GM12865 (cell line): ENCODE data around the gene MERTK.

Experiments used
- DNase-seq: peaks from one replicate; pipeline ENCODE4 v3.0.0; 2010; ENCODE audit warnings: low read depth
- H3K4me3 ChIP-seq: 2 replicates; pipeline ENCODE4 v1.5.1; 2011; ENCODE audit warnings: mild to moderate bottlenecking, low read depth, low read length, control low read depth
- CTCF ChIP-seq: IDR thresholded peaks from 2 replicates; pipeline ENCODE4 v1.5.1; 2011; ENCODE audit warnings: low read length, control low read depth, low read depth, inconsistent platforms; ENCODE audit not compliant: insufficient read depth; ENCODE audit errors: missing control alignments

Gene MERTK

GRCh38 chr2:112021781-112022231 lies 123.4 kb downstream of the MERTK start:
- no peak for DNase-seq
- H3K4me3 ChIP-seq, result no peak overlapping the region

GRCh38 chr2:112023707-112024106 lies 125.3 kb downstream of the MERTK start:
- TF ChIP-seq CTCF, result no peak
- DNase-seq, result no peak
- no peak overlapping the region for H3K4me3 ChIP-seq

More at GRCh38 chr2:112021781-112022231, 123.4 kb downstream of the MERTK start:
- no peak for TF ChIP-seq CTCF

- TF ChIP-seq CTCF, result no peak
- H3K4me3 ChIP-seq, result no peak overlapping the region
- DNase-seq, result no peak
These were observed 125.8 kb downstream of the MERTK start for GRCh38 chr2:112024231-112024630.

GRCh38 chr2:112024896-112025491 lies 126.6 kb downstream of the MERTK start:
- no peak overlapping the region for H3K4me3 ChIP-seq
- no peak for TF ChIP-seq CTCF
- DNase-seq, result no peak

- no peak for TF ChIP-seq CTCF
- no peak for DNase-seq
These were observed 128.1 kb downstream of the MERTK start for GRCh38 chr2:112026509-112026908.

GRCh38 chr2:112027767-112028166 lies 129.4 kb downstream of the MERTK start:
- no peak overlapping the region for H3K4me3 ChIP-seq
- DNase-seq, result no peak
- no peak for TF ChIP-seq CTCF

More at GRCh38 chr2:112026509-112026908, 128.1 kb downstream of the MERTK start:
- H3K4me3 ChIP-seq, result no peak overlapping the region

- no peak for DNase-seq
- H3K4me3 ChIP-seq, result no peak overlapping the region
- TF ChIP-seq CTCF, result no peak
These were observed 130.8 kb downstream of the MERTK start for GRCh38 chr2:112029164-112029563.
